Naive thymus-derived CD4-positive, alpha-beta T cell (primary cell): ENCODE measurements around the gene NEAT1. TPM values are rescaled to one million over a fixed set of nuclear protein-coding genes. Genes with fewer than 3 reads are reported as not detected.

Source experiments
- ATAC-seq: fragments of 150-1000 bp; cut with Tn5 transposase; 2 replicates; pipeline ENCODE4 v1.10.0; 2021; ENCODE audit warnings: mild to moderate bottlenecking, moderate library complexity
- CTCF ChIA-PET: fragments of 350-600 bp; sonication (Branson Sonifier 250); formaldehyde crosslinking; loops from one replicate; lab custom pipeline; 2021; ENCODE audit warnings: antibody characterized with exemption; lab: Charles Lee
- POLR2A ChIA-PET: fragments of 350-600 bp; sonication (Branson Sonifier 250); formaldehyde crosslinking; loops from one replicate; lab custom pipeline; 2021; ENCODE audit warnings: antibody characterized with exemption, inconsistent platforms; lab: Charles Lee
- DNase-seq, 9 donors: peaks; one replicate each; pipeline versions ENCODE4 v3.0.0 to v3.0.0-alpha.2; 2020 to 2022; ENCODE audit warnings: mixed read lengths in 1 of 9
- H3K27ac ChIP-seq: one replicate; pipeline ENCODE4 v1.7.0; 2013; ENCODE audit warnings: mild to moderate bottlenecking, low read depth, low read length, moderate library complexity
- H3K27me3 ChIP-seq, 2 donors: one replicate each; pipeline ENCODE4 v1.7.0; 2013; ENCODE audit warnings: low read length in 2 of 2, mild to moderate bottlenecking in 2 of 2, moderate library complexity in 2 of 2; ENCODE audit not compliant: control insufficient read depth in 2 of 2, insufficient read depth in 2 of 2
- H3K36me3 ChIP-seq, 3 experiments: 1 replicate in 2 of 3; 2 replicates in 1 of 3; pipeline ENCODE4 v1.7.0; 2013; ENCODE audit warnings: low read length in 3 of 3, mild to moderate bottlenecking in 3 of 3, moderate library complexity in 1 of 3; ENCODE audit not compliant: insufficient read depth in 3 of 3, control insufficient read depth in 2 of 3
- H3K4me1 ChIP-seq, 2 donors: one replicate each; pipeline ENCODE4 v1.7.0; 2013; ENCODE audit warnings: low read length in 2 of 2, mild to moderate bottlenecking in 2 of 2, moderate library complexity in 1 of 2; ENCODE audit not compliant: control insufficient read depth in 2 of 2, insufficient read depth in 2 of 2
- H3K4me3 ChIP-seq: 2 replicates; pipeline ENCODE4 v1.7.0; 2013; ENCODE audit warnings: mild to moderate bottlenecking, low read length
- H3K9me3 ChIP-seq, 3 experiments: 1 replicate in 2 of 3; 2 replicates in 1 of 3; pipeline ENCODE4 v1.7.0; 2013; ENCODE audit warnings: low read length in 3 of 3; ENCODE audit not compliant: control insufficient read depth in 2 of 3
- H3K27ac Mint-ChIP-seq, 9 donors: one replicate each; pipeline ENCODE4 v1.8.0; 2020 to 2022; ENCODE audit warnings: mixed read lengths in 9 of 9, mild to moderate bottlenecking in 8 of 9, moderate library complexity in 5 of 9, inconsistent platforms in 2 of 9
- H3K27me3 Mint-ChIP-seq, 5 donors: one replicate each; pipeline ENCODE4 v1.8.0; 2021 to 2022; ENCODE audit warnings: mixed read lengths in 5 of 5, mild to moderate bottlenecking in 1 of 5
- H3K36me3 Mint-ChIP-seq, 5 donors: one replicate each; pipeline ENCODE4 v1.8.0; 2020 to 2022; ENCODE audit warnings: mixed read lengths in 5 of 5, mild to moderate bottlenecking in 3 of 5, inconsistent platforms in 1 of 5
- H3K4me1 Mint-ChIP-seq, 7 donors: one replicate each; pipeline ENCODE4 v1.8.0; 2020 to 2022; ENCODE audit warnings: mixed read lengths in 7 of 7, mild to moderate bottlenecking in 3 of 7, inconsistent platforms in 1 of 7
- H3K4me3 Mint-ChIP-seq, 10 donors: one replicate each; pipeline ENCODE4 v1.8.0; 2020 to 2022; ENCODE audit warnings: mild to moderate bottlenecking in 10 of 10, mixed read lengths in 10 of 10, moderate library complexity in 6 of 10, inconsistent platforms in 2 of 10
- H3K9me3 Mint-ChIP-seq, 11 donors: one replicate each; pipeline ENCODE4 v1.8.0; 2020 to 2022; ENCODE audit warnings: mixed read lengths in 11 of 11, mild to moderate bottlenecking in 4 of 11, inconsistent platforms in 1 of 11, moderate library complexity in 1 of 11
- intact Hi-C, 2 donors: fragments of 100-400 bp; cut with micrococcal nuclease; formaldehyde crosslinking; loops; one replicate each; pipeline ENCODE4 v1.15.1; 2023
- polyA plus RNA-seq, 2 donors: library from polyadenylated mRNA; unstranded; fragments of 300-500 nt; fragmentation: Illumina TruSeq; gene quantifications; one replicate each; pipeline ENCODE4 v1.2.3, GENCODE V29; 2021
- total RNA-seq, 6 experiments: library from RNA in 5 of 6; stranded (reverse) in 5 of 6; gene quantifications; 1 replicate in 5 of 6; 2 replicates in 1 of 6; pipeline ENCODE4 v1.2.3 and lab custom pipeline; 2021 to 2026

The NEAT1 gene
- total and polyA plus RNA-seq, 7 experiments from 2014 or later: 2.5 to 1,454 (median 401) TPM

- ATAC-seq: no peak
- intact Hi-C loops: loop anchor here (1.0 to 5.0 kb wide), 8 partner anchors 18 to 159 kb away; partner anchors contain the start of gene SLC25A45 (in 2 of the 2)
- Mint-ChIP-seq H3K9me3 (peaks cover 0 to 2% (median 0%) of the 10 kb centered on the region in 11 donors), H3K27ac (peak overlapping the region; percentile 40 to 100 (median 98)), H3K4me3 (peak overlapping the region; percentile 92 to 100 (median 97)), H3K36me3 (peaks cover 0 to 8% (median 0%) of the 10 kb centered on the region in 5 donors), H3K27me3 (no peaks in the 10 kb centered on the region), H3K4me1 (peaks cover 33 to 43% (median 39%) of the 10 kb centered on the region in 7 donors)
- H3K9me3 ChIP-seq: no peaks in the 10 kb centered on the region
- no peaks in the 10 kb centered on the region for H3K27me3 ChIP-seq
- peak overlapping the region; percentile 98 for H3K27ac ChIP-seq
- H3K4me3 ChIP-seq: peak overlapping the region; percentile 82
- H3K36me3 ChIP-seq: peaks cover 0 to 28% (median 0%) of the 10 kb centered on the region in 3 experiments
- peaks cover 33 to 44% of the 10 kb centered on the region in 2 donors for H3K4me1 ChIP-seq
- ChIA-PET CTCF (interaction anchor here (0.6 to 7.7 kb wide), 22 partner anchors 9 to 247 kb away, joined by 3 to 90 read pairs (median 5); partner anchors contain the start of genes FRMD8, MALAT1 and SLC25A45), POLR2A (interaction anchor here (0.6 to 21.7 kb wide), 20 partner anchors 7 to 280 kb away, joined by 3 to 2591 read pairs (median 4); partner anchors contain the start of genes FRMD8, MALAT1, SCYL1 and SLC25A45)
- no peak for DNase-seq
Measured at GRCh38 chr11:65415499-65416340, 6.9 kb upstream of the NEAT1 start.

GRCh38 chr11:65416341-65416824 lies 6.2 kb upstream of the NEAT1 start:
- intact Hi-C loops: loop anchor here (1.0 to 5.0 kb wide), 8 partner anchors 17 to 158 kb away; partner anchors contain the start of gene SLC25A45 (in 2 of the 2)
- peak; percentile 82 to 94 (median 88) for DNase-seq
- ATAC-seq: peak; percentile 72
- Mint-ChIP-seq H3K27me3 (no peaks in the 10 kb centered on the region), H3K9me3 (peaks cover 0 to 2% (median 0%) of the 10 kb centered on the region in 11 donors), H3K27ac (peak overlapping the region; percentile 98 to 100 (median 99)), H3K36me3 (peaks cover 0 to 8% (median 0%) of the 10 kb centered on the region in 5 donors), H3K4me1 (peaks cover 36 to 50% (median 45%) of the 10 kb centered on the region in 7 donors), H3K4me3 (peak overlapping the region; percentile 92 to 100 (median 97))
- Histone ChIP-seq H3K4me1 (peaks cover 36 to 46% of the 10 kb centered on the region in 2 donors), H3K27ac (peak overlapping the region; percentile 98), H3K36me3 (peaks cover 0 to 22% (median 0%) of the 10 kb centered on the region in 3 experiments), H3K9me3 (no peaks in the 10 kb centered on the region), H3K4me3 (peak overlapping the region; percentile 82), H3K27me3 (no peaks in the 10 kb centered on the region)
- ChIA-PET CTCF (interaction anchor here (0.6 to 7.7 kb wide), 27 partner anchors 9 to 465 kb away, joined by 3 to 90 read pairs (median 5); partner anchors contain the start of genes FRMD8, MALAT1 and SLC25A45), POLR2A (interaction anchor here (0.6 to 21.7 kb wide), 22 partner anchors 8 to 155 kb away, joined by 3 to 2591 read pairs (median 4); partner anchors contain the start of genes FRMD8, MALAT1, SCYL1 and SLC25A45)

DNA sequence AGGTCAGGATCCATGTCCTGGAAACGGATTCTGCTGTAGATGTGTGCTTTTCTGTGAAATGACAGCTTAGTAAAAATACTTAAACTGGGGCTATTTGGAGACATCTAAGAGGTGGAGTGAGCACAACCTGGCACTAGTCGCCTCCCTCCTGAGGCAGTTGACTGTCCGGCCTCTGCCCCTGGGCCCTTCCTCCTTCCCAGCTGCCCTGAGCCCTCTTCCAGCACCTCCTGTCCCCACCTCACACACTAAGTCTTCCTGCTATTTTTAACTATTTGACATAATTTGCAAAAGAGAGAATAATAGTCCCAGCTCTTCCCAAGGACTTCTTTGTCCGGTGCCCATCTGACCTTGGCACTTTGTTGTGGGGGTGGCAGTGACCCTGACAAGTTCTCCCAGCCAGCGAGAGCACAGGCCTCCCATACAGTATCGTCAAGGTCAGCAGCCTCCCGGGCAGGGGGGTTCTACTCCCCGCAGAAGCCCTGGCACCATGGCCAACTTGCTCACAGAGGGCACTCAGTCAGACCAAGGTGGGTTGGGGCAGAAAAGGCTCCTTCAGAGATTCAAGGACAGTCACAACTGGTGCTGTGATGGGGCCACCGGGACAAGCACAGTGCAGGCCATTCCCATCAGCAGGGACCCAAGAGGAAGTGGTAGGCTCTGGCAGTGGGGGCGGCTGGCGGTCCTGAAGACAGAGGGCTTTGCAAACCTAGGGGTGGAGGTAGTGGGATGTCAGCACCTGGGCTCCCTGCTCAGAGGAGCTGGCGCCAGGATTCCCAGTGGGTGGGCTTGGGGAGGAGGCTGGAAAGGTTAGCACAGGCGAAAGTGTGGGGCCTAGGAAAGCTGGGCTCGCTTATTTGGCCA lies 5.5 kb upstream of the NEAT1 start:
- peaks cover 36 to 52% (median 45%) of the 10 kb centered on the region in 7 donors for H3K4me1 Mint-ChIP-seq
- ATAC-seq: no peak
- H3K27me3 Mint-ChIP-seq: no peaks in the 10 kb centered on the region
- peaks cover 0 to 7% (median 0%) of the 10 kb centered on the region in 5 donors for H3K36me3 Mint-ChIP-seq
- peaks cover 0 to 15% (median 0%) of the 10 kb centered on the region in 3 experiments for H3K36me3 ChIP-seq
- H3K9me3 ChIP-seq: no peaks in the 10 kb centered on the region
- H3K27ac ChIP-seq: peak overlapping the region; percentile 98
- H3K27ac Mint-ChIP-seq: peak overlapping the region; percentile 98 to 100 (median 99)
- ChIA-PET CTCF (interaction anchor here (0.5 to 7.7 kb wide), 28 partner anchors 8 to 466 kb away, joined by 3 to 90 read pairs (median 4); partner anchors contain the start of genes FRMD8, MALAT1 and SLC25A45), POLR2A (interaction anchor here (0.7 to 21.7 kb wide), 19 partner anchors 9 to 198 kb away, joined by 3 to 2591 read pairs (median 5); partner anchors contain the start of genes FRMD8, MALAT1 and SLC25A45)
- H3K4me3 ChIP-seq: peak overlapping the region; percentile 82
- no peaks in the 10 kb centered on the region for H3K27me3 ChIP-seq
- peak in 5 of 9 donors; percentile 14 to 47 (median 30) for DNase-seq
- peak overlapping the region; percentile 92 to 100 (median 97) for H3K4me3 Mint-ChIP-seq
- intact Hi-C loops: loop anchor here (1.0 to 5.0 kb wide), 9 partner anchors 8 to 158 kb away; partner anchors contain the start of gene SLC25A45 (in 2 of the 2)
- peaks cover 36 to 46% of the 10 kb centered on the region in 2 donors for H3K4me1 ChIP-seq
- peaks cover 0 to 2% (median 0%) of the 10 kb centered on the region in 11 donors for H3K9me3 Mint-ChIP-seq

DNA sequence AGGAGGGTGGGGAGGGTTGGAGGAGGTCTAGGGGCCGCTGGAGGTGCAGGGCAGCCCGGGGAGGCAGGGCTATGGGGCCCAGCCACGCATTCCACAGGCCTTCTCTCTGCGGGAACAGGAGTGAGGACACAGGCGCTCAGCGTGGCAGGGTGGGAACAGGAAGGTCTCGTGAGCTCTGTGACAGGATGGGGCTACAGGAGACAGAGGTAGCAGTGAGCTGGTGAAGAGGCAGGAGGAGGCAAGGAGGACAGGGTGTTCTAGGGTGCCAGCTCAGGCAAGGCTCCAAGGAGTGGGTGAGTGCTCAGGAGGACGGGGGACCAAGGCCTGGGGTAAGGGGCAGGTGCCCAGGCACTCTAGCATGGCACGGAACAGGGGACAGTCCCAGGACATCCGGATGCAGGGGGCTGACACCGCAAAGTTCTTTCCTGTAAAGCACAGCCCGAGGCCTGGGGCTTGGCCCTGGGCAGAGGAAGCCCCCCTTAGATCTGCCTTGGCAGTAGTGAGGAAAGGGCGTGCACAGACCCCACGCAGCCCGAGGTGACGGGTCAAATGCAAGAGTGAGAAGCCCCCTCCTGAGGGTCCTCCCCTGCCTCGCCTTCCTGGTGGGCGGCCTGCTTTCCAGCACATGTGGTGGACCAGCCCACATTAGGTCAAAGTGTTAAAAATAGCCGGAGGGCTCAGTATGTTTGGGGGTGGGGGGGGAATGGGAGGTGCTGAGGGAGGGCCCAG lies 4.7 kb upstream of the NEAT1 start:
- Mint-ChIP-seq H3K4me1 (peaks cover 36 to 57% (median 45%) of the 10 kb centered on the region in 7 donors), H3K27me3 (peaks cover 0 to 5% (median 0%) of the 10 kb centered on the region in 5 donors), H3K4me3 (peak overlapping the region; percentile 92 to 100 (median 97)), H3K36me3 (peaks cover 0 to 6% (median 0%) of the 10 kb centered on the region in 5 donors), H3K27ac (peak overlapping the region; percentile 98 to 100 (median 99)), H3K9me3 (peaks cover 0 to 6% (median 0%) of the 10 kb centered on the region in 11 donors)
- H3K9me3 ChIP-seq: no peaks in the 10 kb centered on the region
- peak overlapping the region; percentile 98 for H3K27ac ChIP-seq
- DNase-seq (peak in 8 of 9 donors; percentile 33 to 54 (median 48)), ATAC-seq (no peak)
- no peaks in the 10 kb centered on the region for H3K27me3 ChIP-seq
- POLR2A ChIA-PET: interaction anchor here (0.7 to 21.7 kb wide), 17 partner anchors 9 to 221 kb away, joined by 3 to 2591 read pairs (median 13); partner anchors contain the start of genes FRMD8, MALAT1 and SLC25A45
- intact Hi-C loops: loop anchor here in 1 of 2 donors (1.0 to 5.0 kb wide), 3 partner anchors 7 to 157 kb away; no protein-coding TSS in a partner anchor
- H3K36me3 ChIP-seq: peaks cover 0 to 9% (median 0%) of the 10 kb centered on the region in 3 experiments
- H3K4me3 ChIP-seq: peak overlapping the region; percentile 82
- H3K4me1 ChIP-seq: peaks cover 36 to 46% of the 10 kb centered on the region in 2 donors
- CTCF ChIA-PET: interaction anchor here (0.5 to 7.7 kb wide), 19 partner anchors 7 to 348 kb away, joined by 3 to 90 read pairs (median 11); partner anchors contain the start of genes FRMD8, MALAT1 and SLC25A45

DNA sequence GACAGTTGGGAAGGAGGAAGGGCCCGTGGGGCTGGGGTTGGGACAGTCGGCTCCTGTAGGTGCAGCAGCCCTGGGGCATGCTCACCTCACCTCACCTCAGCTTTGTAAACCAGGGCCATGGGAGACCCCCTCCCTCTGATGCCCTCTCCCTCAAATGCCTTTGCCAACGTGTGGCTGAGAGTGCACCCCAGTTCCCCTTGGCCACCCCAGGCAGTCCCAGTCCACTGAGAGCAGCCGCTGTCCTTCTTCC lies 4.2 kb upstream of the NEAT1 start:
- H3K36me3 ChIP-seq: peaks cover 0 to 11% (median 0%) of the 10 kb centered on the region in 3 experiments
- no peak for ATAC-seq
- H3K27ac ChIP-seq: peak overlapping the region; percentile 98
- H3K4me3 Mint-ChIP-seq: peak overlapping the region; percentile 92 to 100 (median 97)
- H3K9me3 ChIP-seq: no peaks in the 10 kb centered on the region
- peak overlapping the region; percentile 82 for H3K4me3 ChIP-seq
- peaks cover 0 to 10% (median 0%) of the 10 kb centered on the region in 5 donors for H3K27me3 Mint-ChIP-seq
- POLR2A ChIA-PET: interaction anchor here (1.0 to 21.7 kb wide), 14 partner anchors 9 to 220 kb away, joined by 3 to 2591 read pairs (median 24); partner anchors contain the start of genes FRMD8, MALAT1 and SLC25A45
- peaks cover 0 to 7% (median 0%) of the 10 kb centered on the region in 5 donors for H3K36me3 Mint-ChIP-seq
- peaks cover 36 to 46% of the 10 kb centered on the region in 2 donors for H3K4me1 ChIP-seq
- peaks cover 0 to 7% (median 0%) of the 10 kb centered on the region in 11 donors for H3K9me3 Mint-ChIP-seq
- CTCF ChIA-PET: interaction anchor here (0.8 to 7.7 kb wide), 8 partner anchors 12 to 89 kb away, joined by 4 to 90 read pairs (median 18); partner anchors contain the start of gene MALAT1
- peaks cover 36 to 62% (median 45%) of the 10 kb centered on the region in 7 donors for H3K4me1 Mint-ChIP-seq
- H3K27ac Mint-ChIP-seq: peak overlapping the region; percentile 97 to 100 (median 99)
- DNase-seq: peak in 1 of 9 donors; percentile 7
- H3K27me3 ChIP-seq: no peaks in the 10 kb centered on the region
- intact Hi-C loops: loop anchor here in 1 of 2 donors (5.0 kb wide), 1 partner anchor 51 kb away; no protein-coding TSS in a partner anchor
